Erythroblast (primary cell): ENCODE results near the gene TRAF4.
"Not testable (repeated sequence)": the region's sequence is repeated elsewhere in the genome, so short reads cannot be mapped to it uniquely, and the experiment has no call there.

Experiments
- GATA1 ChIP-seq: IDR thresholded peaks from 2 replicates; pipeline ENCODE4 v1.6.1; 2011; ENCODE audit warnings: low read depth, mild to moderate bottlenecking, control low read depth, low read length, moderate library complexity
- POLR2A ChIP-seq: IDR thresholded peaks from 2 replicates; pipeline ENCODE4 v1.6.1; 2011; ENCODE audit warnings: mild to moderate bottlenecking, low read length

DNA sequence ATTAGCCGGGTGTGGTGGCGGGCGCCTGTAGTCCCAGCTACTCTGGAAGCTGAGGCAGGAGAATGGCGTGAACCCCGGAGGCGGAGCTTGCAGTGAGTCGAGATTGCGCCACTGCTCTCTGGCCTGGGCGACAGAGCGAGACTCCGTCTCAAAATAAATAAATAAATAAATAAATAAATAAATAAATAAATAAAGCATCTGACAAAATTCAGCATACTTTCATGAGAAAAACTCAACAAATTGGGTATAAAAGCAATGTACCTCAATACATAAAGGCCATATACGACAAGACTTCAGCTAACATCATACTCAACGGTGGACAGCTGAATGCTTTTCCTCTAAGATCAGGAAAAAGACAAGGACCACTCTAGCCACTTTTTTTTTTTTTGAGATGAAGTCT is 35.8 kb downstream of the TRAF4 start:
- not testable (repeated sequence) for TF ChIP-seq POLR2A, GATA1
